Globus pallidus (tissue), 1 donor: ENCODE measurements around the gene CTR9.
"Not testable (repeated sequence)": the region's sequence is repeated elsewhere in the genome, so short reads cannot be mapped to it uniquely, and the experiment has no call there.

Experiments used
- DNase-seq: peaks from one replicate; pipeline ENCODE4 v3.0.0-alpha.2; 2015; ENCODE audit warnings: low spot score

CTR9 gene

GRCh38 chr11:10822491-10822890 is 71.4 kb downstream of the CTR9 start:
- DNase-seq, result not testable (repeated sequence)

DNA sequence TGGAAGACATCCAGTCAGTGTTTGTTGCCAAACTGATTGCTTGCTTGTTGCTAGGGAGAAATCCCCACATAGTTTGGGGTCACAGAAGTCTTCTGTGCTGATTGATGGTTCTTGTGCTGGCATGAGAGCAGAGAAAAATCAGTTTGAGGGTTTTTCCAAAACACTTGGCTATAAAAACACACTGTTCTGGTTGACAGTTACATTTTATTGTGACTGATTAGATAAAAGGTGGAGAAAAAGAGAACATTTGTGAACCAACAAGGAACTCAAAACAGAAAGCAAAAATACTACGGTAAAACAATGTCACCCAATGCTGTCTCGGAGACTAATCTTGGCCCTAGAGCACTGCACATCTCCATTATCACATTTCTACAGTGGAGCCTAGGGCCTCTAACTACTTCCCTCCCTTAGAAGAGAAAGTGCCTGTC is 72.1 kb downstream of the CTR9 start:
- no peak for DNase-seq

DNA sequence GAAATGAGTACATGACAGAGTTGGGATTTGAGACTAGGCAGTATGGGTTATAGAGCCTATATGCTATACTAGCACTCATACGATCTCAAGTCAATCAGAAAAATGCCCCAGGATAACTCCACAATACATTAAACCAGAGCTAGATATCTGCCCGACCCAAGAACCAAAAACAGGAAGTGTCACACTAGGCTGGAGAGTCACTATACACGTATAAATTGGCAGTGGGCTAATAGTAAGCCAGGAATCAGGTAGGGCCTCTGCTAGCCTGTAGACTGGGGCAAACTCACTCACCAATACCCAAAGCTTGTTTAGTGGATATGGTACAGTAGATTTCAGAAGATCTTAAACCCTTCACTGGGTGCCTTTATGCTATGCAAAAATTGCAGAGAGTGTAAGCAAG is 73.8 kb downstream of the CTR9 start:
- DNase-seq, result no peak

- no peak for DNase-seq
These were observed 77.4 kb downstream of the CTR9 start for GRCh38 chr11:10828402-10828801.

DNA sequence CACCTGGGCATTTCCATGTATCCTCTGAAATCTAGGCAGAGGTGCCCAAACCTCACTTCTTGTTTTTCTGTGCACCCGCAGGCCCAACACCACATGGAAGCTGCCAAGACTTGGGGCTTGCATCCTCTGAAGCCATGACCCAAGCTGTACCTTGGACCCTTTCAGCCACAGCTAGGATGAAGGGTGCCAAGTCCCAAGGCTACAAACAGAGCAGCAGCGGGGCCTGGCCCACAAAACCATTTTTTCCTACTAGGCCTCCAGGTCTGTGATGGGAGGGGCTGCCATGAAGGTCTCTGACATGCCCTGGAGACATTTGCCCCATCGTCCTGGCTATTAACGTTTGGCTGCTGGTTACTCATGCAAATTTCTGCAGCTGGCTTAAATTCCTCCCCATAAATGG is 78.1 kb downstream of the CTR9 start:
- no peak for DNase-seq
